ENCODE measurements around the gene GDPD5.

The GDPD5 gene

DNA sequence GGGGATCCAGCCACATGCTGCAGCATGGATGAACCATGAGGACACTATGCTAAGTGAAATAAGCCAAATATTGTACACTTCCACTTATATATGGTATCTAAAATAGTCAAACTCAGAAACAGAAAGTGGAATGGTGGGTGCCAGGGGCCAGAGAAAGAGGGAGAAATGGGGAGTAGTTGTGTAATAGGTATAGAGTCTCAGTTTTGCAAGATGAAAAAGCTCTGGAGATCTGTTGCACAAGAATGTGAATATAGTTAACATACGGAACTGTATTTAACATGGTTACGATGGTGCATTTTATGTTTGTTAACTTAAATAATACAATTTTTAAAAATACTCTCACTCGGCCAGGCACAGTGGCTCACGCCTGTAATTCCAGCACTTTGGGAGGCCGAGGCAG lies 21.2 kb downstream of the GDPD5 start:
- Histone ChIP-seq H3K4me3 (ENCODE audit: low read length) (no peak overlapping the region), H3K9ac (ENCODE audit: low read depth, low read length) (no peak overlapping the region), H3K27ac (ENCODE audit: low read length) (no peak overlapping the region), H3K36me3 (ENCODE audit: insufficient read depth, low read depth, low read length) (no peaks in the 10 kb centered on the region), H3K27me3 (ENCODE audit: insufficient read depth, low read length) (no peaks in the 10 kb centered on the region), H3K4me1 (ENCODE audit: insufficient read depth, low read length) (no peaks in the 10 kb centered on the region), H3K9me3 (ENCODE audit: insufficient read depth, low read depth, low read length) (no peaks in the 10 kb centered on the region)

DNA sequence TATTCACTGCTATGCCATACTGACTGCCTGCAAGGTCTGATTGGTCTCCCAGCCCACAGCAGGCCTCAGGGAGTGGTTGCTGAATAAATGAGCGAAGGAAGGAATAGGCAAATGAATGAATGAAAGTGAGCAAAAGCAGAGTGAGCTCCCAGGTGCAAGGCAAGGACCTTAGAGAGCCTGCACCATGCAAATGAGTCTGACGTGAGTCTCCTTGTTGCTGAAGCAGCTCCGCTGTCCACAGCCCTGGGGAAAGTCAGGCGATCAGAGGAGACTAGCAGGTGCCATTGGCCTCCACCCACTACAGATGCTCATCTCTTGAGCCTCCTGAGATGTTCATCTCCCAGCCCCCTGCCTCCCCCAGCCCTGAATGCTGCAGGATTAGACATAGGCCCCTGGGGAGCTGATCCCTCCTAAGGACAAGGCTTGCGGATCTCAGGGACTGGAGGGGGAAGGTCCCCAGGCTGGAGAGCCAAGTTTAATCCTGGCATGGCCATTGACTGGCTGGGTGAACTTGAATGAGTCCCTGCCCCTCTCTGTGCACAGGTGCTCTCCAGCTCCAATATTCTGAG lies 22.1 kb downstream of the GDPD5 start:
- H3K9ac ChIP-seq (ENCODE audit: low read depth, low read length) = no peak overlapping the region
- H3K4me3 ChIP-seq (ENCODE audit: low read length) = no peak overlapping the region
- peaks cover 3% of the 10 kb centered on the region; the same call in 1 of the 2 replicates for H3K4me1 ChIP-seq (ENCODE audit: insufficient read depth, low read length)
- no peaks in the 10 kb centered on the region for H3K27me3 ChIP-seq (ENCODE audit: insufficient read depth, low read length)
- H3K36me3 ChIP-seq (ENCODE audit: insufficient read depth, low read depth, low read length) = no peaks in the 10 kb centered on the region
- H3K9me3 ChIP-seq (ENCODE audit: insufficient read depth, low read depth, low read length) = no peaks in the 10 kb centered on the region
- no peak overlapping the region for H3K27ac ChIP-seq (ENCODE audit: low read length)

DNA sequence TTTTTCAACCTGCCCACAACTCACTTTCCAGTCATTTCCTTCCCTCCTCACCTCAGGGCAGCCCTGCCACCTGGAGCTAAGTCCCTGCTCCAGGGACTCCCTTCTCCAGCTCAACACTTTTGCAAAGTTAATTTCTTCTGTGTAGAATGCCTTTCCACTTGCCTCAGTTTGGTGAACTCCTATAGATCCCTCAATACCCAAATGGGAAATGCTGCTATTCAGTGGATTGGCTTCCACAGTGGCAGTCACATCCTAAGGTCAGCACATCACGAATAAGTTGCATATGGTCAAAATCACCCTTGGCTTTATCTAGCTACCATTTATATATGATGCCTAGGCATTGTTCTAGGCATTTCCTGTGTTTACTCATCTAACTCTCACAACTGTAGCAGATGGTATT lies 23.6 kb downstream of the GDPD5 start:
- H3K27ac ChIP-seq (ENCODE audit: low read length) = no peak overlapping the region
- no peaks in the 10 kb centered on the region for H3K36me3 ChIP-seq (ENCODE audit: insufficient read depth, low read depth, low read length)
- no peaks in the 10 kb centered on the region for H3K27me3 ChIP-seq (ENCODE audit: insufficient read depth, low read length)
- peaks cover 3% of the 10 kb centered on the region; the same call in 1 of the 2 replicates for H3K4me1 ChIP-seq (ENCODE audit: insufficient read depth, low read length)
- H3K4me3 ChIP-seq (ENCODE audit: low read length) = no peak overlapping the region
- H3K9me3 ChIP-seq (ENCODE audit: insufficient read depth, low read depth, low read length) = no peaks in the 10 kb centered on the region
- no peak overlapping the region for H3K9ac ChIP-seq (ENCODE audit: low read depth, low read length)

DNA sequence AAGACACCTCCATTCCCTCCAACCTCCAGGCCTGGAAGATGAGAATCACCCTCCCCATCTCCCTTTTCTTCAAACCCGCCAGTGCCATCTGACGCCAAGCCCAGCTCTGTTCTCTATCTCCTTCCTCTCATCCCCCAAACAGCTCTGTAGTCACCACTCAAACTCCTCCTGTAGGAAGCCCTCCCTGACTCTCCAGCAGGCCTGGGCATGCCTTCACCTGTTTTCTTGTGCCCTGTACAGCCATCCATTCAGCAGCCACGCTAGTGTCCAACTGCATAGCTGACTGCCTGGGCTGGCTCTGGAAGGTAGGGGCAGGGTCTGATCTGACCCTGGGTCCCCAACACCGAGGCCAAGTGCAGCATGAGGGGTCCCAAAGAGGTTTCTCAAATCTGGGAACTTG lies 25.0 kb downstream of the GDPD5 start:
- no peak overlapping the region for H3K9ac ChIP-seq (ENCODE audit: low read depth, low read length)
- H3K4me3 ChIP-seq (ENCODE audit: low read length) = no peak overlapping the region
- no peaks in the 10 kb centered on the region for H3K36me3 ChIP-seq (ENCODE audit: insufficient read depth, low read depth, low read length)
- H3K9me3 ChIP-seq (ENCODE audit: insufficient read depth, low read depth, low read length) = no peaks in the 10 kb centered on the region
- H3K27me3 ChIP-seq (ENCODE audit: insufficient read depth, low read length) = no peaks in the 10 kb centered on the region
- no peak overlapping the region for H3K27ac ChIP-seq (ENCODE audit: low read length)
- H3K4me1 ChIP-seq (ENCODE audit: insufficient read depth, low read length) = peaks cover 8% of the 10 kb centered on the region

GRCh38 chr11:75499423-75500190 lies 26.1 kb downstream of the GDPD5 start:
- no peak overlapping the region for H3K27ac ChIP-seq (ENCODE audit: low read length)
- H3K4me1 ChIP-seq (ENCODE audit: insufficient read depth, low read length) = peaks cover 8% of the 10 kb centered on the region
- no peaks in the 10 kb centered on the region for H3K9me3 ChIP-seq (ENCODE audit: insufficient read depth, low read depth, low read length)
- H3K36me3 ChIP-seq (ENCODE audit: insufficient read depth, low read depth, low read length) = no peaks in the 10 kb centered on the region
- no peaks in the 10 kb centered on the region for H3K27me3 ChIP-seq (ENCODE audit: insufficient read depth, low read length)
- H3K9ac ChIP-seq (ENCODE audit: low read depth, low read length) = no peak overlapping the region
- H3K4me3 ChIP-seq (ENCODE audit: low read length) = no peak overlapping the region

DNA sequence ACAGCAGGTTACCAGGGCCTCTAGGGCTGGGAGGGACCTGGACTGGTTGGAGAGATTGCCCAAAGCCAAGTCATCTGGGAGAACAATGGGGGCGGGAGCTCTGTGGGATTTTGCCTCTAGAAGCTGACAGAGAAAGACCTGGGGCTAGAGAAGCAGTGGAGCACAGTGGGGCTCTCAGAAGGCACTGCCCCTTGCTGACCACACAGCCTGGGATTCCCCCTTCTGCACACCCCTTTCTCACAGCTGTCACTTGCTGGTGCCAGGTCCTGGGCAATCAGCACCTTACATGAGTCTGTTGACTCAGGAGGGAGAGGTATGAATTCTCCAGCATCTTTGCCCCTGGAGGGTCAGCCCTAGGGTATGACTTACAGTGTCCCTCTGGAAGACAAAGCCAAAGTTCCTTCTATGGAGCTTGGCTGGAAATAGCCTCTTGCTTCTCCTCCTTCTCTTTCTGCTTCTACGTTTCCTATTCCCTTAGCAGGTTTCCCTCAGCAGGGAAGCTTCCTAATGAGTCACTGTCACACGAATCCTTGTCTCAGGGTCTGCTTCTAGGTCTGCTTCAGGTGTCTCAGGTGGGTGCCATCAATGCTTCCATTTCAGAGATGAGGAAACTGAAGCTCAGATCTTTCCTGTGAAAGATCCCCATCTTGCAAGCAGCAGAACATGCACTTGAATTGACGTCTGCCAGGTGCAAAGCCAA lies 27.0 kb downstream of the GDPD5 start:
- no peak overlapping the region for H3K27ac ChIP-seq (ENCODE audit: low read length)
- no peaks in the 10 kb centered on the region for H3K27me3 ChIP-seq (ENCODE audit: insufficient read depth, low read length)
- no peaks in the 10 kb centered on the region for H3K36me3 ChIP-seq (ENCODE audit: insufficient read depth, low read depth, low read length)
- H3K4me1 ChIP-seq (ENCODE audit: insufficient read depth, low read length) = peaks cover 8% of the 10 kb centered on the region
- no peaks in the 10 kb centered on the region for H3K9me3 ChIP-seq (ENCODE audit: insufficient read depth, low read depth, low read length)
- H3K4me3 ChIP-seq (ENCODE audit: low read length) = no peak overlapping the region
- H3K9ac ChIP-seq (ENCODE audit: low read depth, low read length) = no peak overlapping the region

DNA sequence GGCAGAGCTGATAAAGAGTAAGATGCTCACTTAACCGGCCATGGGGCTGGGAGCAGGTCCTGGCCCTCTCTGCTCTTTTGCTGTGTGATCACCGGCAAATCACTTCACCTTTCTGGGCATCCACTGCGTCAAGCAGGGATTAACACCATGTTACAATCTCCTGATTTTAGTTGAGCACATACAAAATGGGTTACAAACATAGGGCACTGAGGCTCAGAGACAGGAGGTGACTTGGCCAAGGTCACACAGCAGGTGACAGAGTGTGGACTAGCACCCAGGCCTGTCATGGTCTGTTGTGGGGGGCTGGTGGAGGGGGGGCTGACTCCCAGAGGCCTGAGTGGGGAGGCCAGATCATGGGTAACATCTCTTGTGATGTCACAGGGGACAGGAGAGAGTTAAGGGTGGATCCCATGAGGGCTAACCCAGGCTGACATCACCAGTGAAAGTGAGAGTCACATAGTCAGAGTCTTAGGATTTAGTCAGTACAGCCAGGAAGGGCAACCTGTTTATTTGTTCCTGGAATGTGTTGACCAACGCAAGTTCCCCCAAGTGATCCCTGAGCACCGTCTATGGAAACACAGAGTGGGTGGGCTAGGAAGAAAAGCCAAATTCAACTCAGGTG lies 27.8 kb downstream of the GDPD5 start:
- H3K9me3 ChIP-seq (ENCODE audit: insufficient read depth, low read depth, low read length) = no peaks in the 10 kb centered on the region
- no peaks in the 10 kb centered on the region for H3K36me3 ChIP-seq (ENCODE audit: insufficient read depth, low read depth, low read length)
- H3K4me3 ChIP-seq (ENCODE audit: low read length) = no peak overlapping the region
- peaks cover 8% of the 10 kb centered on the region for H3K4me1 ChIP-seq (ENCODE audit: insufficient read depth, low read length)
- no peaks in the 10 kb centered on the region for H3K27me3 ChIP-seq (ENCODE audit: insufficient read depth, low read length)
- no peak overlapping the region for H3K27ac ChIP-seq (ENCODE audit: low read length)
- no peak overlapping the region for H3K9ac ChIP-seq (ENCODE audit: low read depth, low read length)

GRCh38 chr11:75496305-75496752 lies 29.4 kb downstream of the GDPD5 start:
- H3K4me1 ChIP-seq (ENCODE audit: insufficient read depth, low read length) = peaks cover 11% of the 10 kb centered on the region
- H3K27ac ChIP-seq (ENCODE audit: low read length) = peak overlapping the region; percentile 38
- no peaks in the 10 kb centered on the region for H3K9me3 ChIP-seq (ENCODE audit: insufficient read depth, low read depth, low read length)
- no peaks in the 10 kb centered on the region for H3K36me3 ChIP-seq (ENCODE audit: insufficient read depth, low read depth, low read length)
- no peaks in the 10 kb centered on the region for H3K27me3 ChIP-seq (ENCODE audit: insufficient read depth, low read length)
- no peak overlapping the region for H3K9ac ChIP-seq (ENCODE audit: low read depth, low read length)
- no peak overlapping the region for H3K4me3 ChIP-seq (ENCODE audit: low read length)

- Histone ChIP-seq H3K9me3 (ENCODE audit: insufficient read depth, low read depth, low read length) (no peaks in the 10 kb centered on the region), H3K4me3 (ENCODE audit: low read length) (no peak overlapping the region), H3K9ac (ENCODE audit: low read depth, low read length) (no peak overlapping the region), H3K4me1 (ENCODE audit: insufficient read depth, low read length) (peaks cover 15% of the 10 kb centered on the region), H3K36me3 (ENCODE audit: insufficient read depth, low read depth, low read length) (no peaks in the 10 kb centered on the region), H3K27ac (ENCODE audit: low read length) (peak overlapping the region; percentile 38), H3K27me3 (ENCODE audit: insufficient read depth, low read length) (no peaks in the 10 kb centered on the region)
These were observed 29.9 kb downstream of the GDPD5 start for GRCh38 chr11:75495749-75496304.

- Histone ChIP-seq H3K9ac (ENCODE audit: low read depth, low read length) (no peak overlapping the region), H3K27ac (ENCODE audit: low read length) (no peak overlapping the region)
These were observed 32.1 kb downstream of the GDPD5 start for GRCh38 chr11:75493626-75494025.

GRCh38 chr11:75492181-75492820 lies 33.4 kb downstream of the GDPD5 start:
- no peak overlapping the region for H3K9ac ChIP-seq (ENCODE audit: low read depth, low read length)
- H3K36me3 ChIP-seq (ENCODE audit: insufficient read depth, low read depth, low read length) = no peaks in the 10 kb centered on the region
- H3K27ac ChIP-seq (ENCODE audit: low read length) = no peak overlapping the region
- no peaks in the 10 kb centered on the region for H3K27me3 ChIP-seq (ENCODE audit: insufficient read depth, low read length)
- H3K4me1 ChIP-seq (ENCODE audit: insufficient read depth, low read length) = peaks cover 20% of the 10 kb centered on the region
- H3K9me3 ChIP-seq (ENCODE audit: insufficient read depth, low read depth, low read length) = no peaks in the 10 kb centered on the region
- H3K4me3 ChIP-seq (ENCODE audit: low read length) = no peak overlapping the region

More at GRCh38 chr11:75493626-75494025, 32.1 kb downstream of the GDPD5 start:
- Histone ChIP-seq H3K27me3 (ENCODE audit: insufficient read depth, low read length) (no peaks in the 10 kb centered on the region), H3K4me1 (ENCODE audit: insufficient read depth, low read length) (peaks cover 20% of the 10 kb centered on the region), H3K9me3 (ENCODE audit: insufficient read depth, low read depth, low read length) (no peaks in the 10 kb centered on the region), H3K36me3 (ENCODE audit: insufficient read depth, low read depth, low read length) (no peaks in the 10 kb centered on the region), H3K4me3 (ENCODE audit: low read length) (no peak overlapping the region)

All from iPS-20b (cell line).